HG02678 (cell line): ENCODE data around the gene OVOL1.
"Not testable (repeated sequence)": the region's sequence is repeated elsewhere in the genome, so short reads cannot be mapped to it uniquely, and the experiment has no call there.

Experiments
- ATAC-seq: cut with Tn5 transposase; IDR thresholded peaks from one replicate; pipeline ENCODE4 v1.9.1; 2021; ENCODE audit warnings: mild to moderate bottlenecking, moderate library complexity; ENCODE audit not compliant: unreplicated experiment

Gene OVOL1

DNA sequence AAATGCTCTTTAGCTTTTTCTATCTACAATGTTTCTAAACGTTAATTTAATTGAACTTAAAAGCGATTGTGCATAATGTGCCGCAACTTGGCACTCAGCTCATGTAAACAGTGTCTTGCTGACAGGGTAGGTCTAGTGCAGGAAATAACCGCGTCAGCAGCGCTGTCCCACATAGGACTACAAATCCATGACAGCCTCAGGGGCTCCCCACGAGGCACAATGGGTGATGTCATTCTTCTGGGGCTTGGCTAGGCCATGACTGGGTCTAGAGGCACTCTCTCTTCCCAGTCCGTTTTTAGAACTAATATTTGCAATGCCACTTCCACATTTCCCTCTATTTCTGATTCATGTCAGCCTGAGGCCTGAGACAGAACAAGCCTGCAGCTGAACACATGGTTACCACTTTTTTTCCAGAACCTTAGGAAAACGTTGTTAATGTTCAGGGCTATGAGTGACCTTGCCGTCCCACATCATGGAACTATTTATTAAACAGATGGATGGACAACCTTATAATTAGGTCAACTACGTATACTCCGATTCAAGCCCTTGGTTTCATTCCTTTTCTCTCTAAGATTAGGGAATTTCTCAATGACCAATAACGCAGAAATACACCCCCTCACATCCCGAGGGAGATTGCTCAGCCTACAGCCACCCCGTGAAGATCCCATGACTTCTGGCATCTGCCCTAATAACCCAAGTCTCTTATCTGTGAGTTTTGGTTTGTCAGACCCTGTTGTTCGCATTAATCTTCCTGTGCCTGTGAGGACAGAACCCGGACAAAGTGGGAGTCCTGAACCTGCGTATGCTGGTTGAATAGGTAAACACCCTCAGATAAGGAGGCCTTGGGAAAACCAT is 27.5 kb downstream of the OVOL1 start:
- ATAC-seq: no peak

GRCh38 chr11:65814986-65815565 is 28.2 kb downstream of the OVOL1 start:
- ATAC-seq: no peak

DNA sequence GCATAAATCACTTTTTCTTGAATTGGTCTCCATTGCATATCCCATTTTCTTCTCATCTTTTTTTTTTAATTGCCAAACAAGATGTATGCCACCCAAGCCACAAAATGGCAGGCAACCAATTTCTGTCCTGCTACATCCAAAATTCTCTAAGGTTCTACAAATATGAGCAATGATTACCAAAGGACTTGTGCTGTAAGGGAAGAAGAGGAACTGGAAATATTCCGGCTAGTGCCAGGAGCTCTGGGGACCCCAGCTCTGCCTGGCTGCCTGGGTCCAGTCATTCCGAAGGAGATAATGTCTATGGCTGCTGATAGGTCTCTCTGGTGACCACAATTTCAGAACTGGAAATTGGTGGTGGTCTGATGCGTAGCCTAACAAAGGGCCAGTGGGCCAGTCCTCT is 29.8 kb downstream of the OVOL1 start:
- ATAC-seq: no peak

GRCh38 chr11:65817312-65817834 is 30.5 kb downstream of the OVOL1 start:
- ATAC-seq: no peak

GRCh38 chr11:65817835-65818680 is 31.2 kb downstream of the OVOL1 start:
- ATAC-seq: peak; percentile 83

DNA sequence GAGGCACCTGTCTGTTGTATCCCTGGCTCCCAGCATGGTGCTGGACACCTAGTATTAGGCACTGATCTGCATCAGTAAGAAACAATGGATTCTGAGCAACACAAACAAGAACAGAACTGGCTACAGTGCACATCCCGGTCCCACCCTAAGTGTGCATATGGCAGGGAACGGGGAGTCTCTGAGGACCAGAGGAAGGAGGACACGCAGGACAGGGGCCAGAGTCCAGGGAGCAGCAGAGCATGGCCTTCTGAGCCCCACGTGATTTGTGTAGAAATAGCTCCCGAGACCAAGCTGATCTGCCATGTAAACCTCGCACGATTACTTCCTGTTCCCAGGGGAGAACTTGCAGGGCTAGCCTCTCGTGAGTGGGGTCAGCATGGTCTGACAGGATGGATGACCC is 34.2 kb downstream of the OVOL1 start:
- ATAC-seq: no peak

- no peak for ATAC-seq
Measured at GRCh38 chr11:65822776-65823528, 36.1 kb downstream of the OVOL1 start.

- no peak for ATAC-seq
Measured at GRCh38 chr11:65826984-65827735, 40.3 kb downstream of the OVOL1 start.

DNA sequence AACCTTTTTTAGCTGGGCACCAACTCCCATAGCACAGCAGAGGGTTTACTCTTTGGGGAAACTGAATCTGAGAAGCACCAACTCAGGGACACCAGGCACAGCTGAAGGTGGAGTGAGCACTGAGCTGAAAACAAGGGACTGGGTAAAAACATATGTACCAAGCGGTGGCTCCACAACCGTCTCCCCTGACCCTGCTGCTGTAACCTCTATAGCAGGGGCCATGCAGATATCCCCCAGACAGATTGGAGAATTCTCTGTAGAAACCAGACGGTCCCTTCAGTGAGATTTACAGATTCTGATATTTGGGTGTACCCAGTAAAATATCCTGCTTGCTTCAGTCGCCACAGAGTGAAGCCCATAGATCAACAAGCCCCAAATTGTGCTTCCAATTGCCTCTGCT is 42.6 kb downstream of the OVOL1 start:
- ATAC-seq: no peak

- ATAC-seq: not testable (repeated sequence)
Measured at GRCh38 chr11:65832231-65832630, 45.4 kb downstream of the OVOL1 start.

DNA sequence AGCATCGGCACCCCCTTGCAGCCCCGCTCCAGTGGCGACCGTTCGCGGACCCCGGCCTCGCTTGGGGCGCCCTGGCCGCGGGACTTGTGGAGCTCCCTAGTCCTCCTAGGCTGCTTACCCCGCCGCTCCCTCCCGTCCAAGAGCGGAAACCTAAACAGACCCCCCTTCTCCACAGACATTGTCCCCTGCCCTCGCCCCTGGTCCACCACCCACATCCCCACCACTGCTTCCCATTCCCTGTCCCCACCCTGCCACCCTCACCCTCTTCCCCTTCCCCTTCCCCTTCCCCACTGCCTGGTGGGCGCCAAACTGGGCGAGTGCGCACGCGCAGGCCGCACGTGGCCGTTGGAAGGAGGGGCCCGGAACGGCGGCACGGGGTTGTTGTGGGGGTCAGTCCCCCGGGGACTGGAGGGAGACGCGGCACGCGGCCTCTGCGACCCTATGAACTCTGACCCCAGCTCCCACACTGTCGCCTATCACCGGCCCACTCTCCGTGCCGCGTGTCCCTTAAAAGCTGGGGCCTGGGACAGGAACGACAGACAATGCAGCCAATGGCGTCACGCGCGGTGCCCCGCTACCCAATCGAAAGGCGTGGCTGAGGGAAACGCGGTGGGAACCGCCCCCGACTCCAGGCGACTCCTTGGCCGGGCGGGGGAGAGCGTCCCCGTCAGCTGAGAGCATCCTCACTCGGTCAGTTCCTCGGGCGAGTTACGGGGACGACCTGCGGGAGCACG is 46.6 kb downstream of the OVOL1 start, which contains the start of gene SNX32:
SNX32 (plus strand) TSS at position 667 of the 734 bp plus-strand sequence. CDS start 103 bp downstream, outside the sequence.
- ATAC-seq: peak; percentile 96

DNA sequence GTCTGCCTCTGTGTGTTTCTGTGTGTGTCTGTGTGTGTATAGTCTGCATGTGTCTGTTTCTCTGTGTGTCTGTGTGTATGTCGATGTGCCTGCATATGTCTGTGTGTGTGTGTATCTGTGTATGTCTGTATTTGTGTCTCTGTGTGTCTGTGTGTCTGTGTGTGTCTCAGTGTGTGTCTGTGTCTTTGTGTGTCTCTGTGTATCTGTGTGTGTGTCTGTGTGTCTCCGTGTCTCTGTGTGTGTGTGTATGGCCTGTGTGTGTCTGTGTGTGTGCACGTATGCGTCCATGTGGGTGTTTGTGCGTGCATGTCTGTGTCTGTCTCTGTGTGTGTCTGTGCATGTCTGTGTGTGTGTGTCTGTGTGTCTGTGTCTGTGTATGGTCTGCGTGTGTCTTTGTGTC is 47.3 kb downstream of the OVOL1 start:
- ATAC-seq: no peak

GRCh38 chr11:65842144-65842543 is 55.3 kb downstream of the OVOL1 start:
- no peak for ATAC-seq

- ATAC-seq: no peak
Measured at GRCh38 chr11:65843811-65844210, 56.9 kb downstream of the OVOL1 start.

DNA sequence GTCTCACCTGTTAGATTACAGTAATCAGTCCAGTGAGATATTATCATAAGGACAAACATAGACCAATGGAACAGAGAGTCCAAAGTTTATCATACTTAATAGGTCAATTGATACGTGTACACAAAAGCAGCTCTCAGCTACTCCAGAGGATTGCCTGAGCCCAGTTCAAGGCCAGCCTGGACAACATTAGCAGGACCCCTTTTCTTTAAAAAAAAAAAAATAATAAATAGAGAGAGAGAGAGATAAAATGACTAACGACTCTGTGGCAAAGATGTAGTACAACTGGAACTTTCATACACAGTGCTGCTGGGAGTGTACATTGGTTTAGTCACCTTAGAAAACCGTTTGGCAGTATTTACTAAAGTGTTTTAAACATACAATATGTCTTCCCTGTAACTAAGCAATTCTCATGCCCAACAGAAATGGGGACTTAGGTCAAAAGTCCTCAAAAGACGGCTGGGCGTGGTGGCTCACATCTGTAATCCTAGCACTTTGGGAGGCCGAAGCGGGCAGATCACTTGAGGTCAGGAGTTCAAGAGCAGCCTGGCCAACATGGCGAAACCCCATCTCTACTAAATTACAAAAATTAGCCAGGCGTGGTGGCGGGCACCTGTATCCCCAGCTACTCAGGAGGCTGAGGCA is 57.5 kb downstream of the OVOL1 start:
- ATAC-seq: no peak
